ENCODE data around the gene ITIH4. TPM values are rescaled to one million over a fixed set of nuclear protein-coding genes. Genes with fewer than 3 reads are reported as not detected.

ITIH4 gene
- total RNA-seq, 1 donor, result 1.3 TPM

DNA sequence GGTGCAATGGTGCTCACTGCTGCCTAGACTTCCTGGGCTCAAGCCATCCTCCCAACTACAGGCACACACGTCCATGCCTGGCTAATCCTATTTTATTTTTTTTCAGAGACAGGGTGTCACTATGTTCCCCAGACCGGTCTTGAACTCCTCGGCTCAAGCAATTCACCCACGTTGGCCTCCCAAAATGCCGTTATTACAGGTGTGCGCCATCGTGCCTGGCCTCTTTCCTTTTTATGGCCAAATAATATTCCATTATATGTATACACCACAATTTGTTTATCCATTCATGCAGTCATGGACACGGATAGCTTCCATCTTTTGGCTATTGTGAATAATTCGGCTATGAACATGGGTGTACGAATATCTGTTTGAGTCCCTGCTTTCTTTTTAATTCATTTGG lies 58.8 kb downstream of the ITIH4 start:
- TF ChIP-seq, protein P1, sequence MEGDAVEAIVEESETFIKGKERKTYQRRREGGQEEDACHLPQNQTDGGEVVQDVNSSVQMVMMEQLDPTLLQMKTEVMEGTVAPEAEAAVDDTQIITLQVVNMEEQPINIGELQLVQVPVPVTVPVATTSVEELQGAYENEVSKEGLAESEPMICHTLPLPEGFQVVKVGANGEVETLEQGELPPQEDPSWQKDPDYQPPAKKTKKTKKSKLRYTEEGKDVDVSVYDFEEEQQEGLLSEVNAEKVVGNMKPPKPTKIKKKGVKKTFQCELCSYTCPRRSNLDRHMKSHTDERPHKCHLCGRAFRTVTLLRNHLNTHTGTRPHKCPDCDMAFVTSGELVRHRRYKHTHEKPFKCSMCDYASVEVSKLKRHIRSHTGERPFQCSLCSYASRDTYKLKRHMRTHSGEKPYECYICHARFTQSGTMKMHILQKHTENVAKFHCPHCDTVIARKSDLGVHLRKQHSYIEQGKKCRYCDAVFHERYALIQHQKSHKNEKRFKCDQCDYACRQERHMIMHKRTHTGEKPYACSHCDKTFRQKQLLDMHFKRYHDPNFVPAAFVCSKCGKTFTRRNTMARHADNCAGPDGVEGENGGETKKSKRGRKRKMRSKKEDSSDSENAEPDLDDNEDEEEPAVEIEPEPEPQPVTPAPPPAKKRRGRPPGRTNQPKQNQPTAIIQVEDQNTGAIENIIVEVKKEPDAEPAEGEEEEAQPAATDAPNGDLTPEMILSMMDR (IDR thresholded peaks at IDR 0.05; ENCODE audit: insufficient read depth, low read depth, low read length), result no peak
- no peak overlapping the region for H3K4me3 ChIP-seq (ENCODE audit: low read depth, low read length)
- DNase-seq (ENCODE audit: low read depth), result no peak

DNA sequence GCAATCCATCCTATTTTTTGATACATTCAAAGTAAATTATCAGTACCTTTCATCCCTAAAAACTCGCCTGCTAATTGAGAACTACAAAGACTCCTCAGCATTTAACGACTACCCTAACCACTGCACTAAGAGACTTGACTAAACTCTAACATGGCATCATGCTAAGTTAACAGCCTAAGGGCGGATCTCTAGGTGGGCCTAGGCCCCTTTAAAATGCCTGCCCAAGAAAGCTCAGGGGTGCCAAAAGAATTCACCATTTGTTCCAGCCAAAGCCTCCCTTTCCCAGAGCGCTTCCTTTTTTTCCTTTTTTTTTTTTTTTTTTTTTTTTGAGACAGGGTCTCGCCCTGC lies 59.2 kb downstream of the ITIH4 start:
- TF ChIP-seq, protein P1 (IDR thresholded peaks at IDR 0.05; ENCODE audit: insufficient read depth, low read depth, low read length), result no peak
- H3K4me3 ChIP-seq (ENCODE audit: low read depth, low read length), result peak overlapping the region; percentile 93
- no peak for DNase-seq (ENCODE audit: low read depth)

DNA sequence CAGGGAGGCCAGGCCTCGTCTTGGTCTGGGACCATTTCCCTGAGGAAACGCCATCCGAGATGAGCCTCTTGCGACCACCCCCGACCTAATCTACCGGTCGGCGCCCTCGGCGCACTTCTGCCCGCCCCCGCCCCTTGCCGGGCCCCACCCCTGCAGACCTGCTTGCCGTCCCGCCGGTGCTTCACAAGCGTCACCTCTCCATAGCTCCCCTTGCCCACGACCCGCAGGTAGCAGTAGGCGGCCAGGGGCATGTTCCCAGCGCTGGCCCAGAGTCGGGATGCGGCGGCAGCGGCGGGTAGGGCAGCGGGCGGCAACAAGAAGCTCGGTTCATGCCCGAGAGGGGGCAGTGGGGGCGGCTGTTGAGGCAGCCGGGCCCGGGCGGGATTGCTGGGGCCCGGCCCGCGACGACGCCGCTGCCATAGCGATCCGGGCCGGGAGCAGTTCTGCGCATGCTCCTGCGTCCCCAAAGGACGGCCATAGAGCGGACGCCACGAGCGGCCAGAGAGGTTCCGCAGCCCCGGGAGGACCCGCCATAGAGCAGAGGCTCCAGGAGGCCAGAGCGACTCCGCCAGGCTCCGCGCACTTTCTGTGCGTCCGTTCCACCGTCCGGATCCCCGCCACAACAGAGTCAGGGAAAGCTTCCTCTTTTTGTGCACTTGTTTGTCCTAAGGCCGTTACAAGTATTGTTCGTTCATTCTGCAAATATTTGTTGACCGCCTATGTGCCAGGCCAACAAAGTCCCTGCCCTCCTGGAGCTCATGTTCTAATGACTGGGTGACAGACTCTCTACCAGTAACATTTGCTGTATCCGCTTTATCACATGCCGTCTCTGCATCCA lies 59.8 kb downstream of the ITIH4 start, which contains the start of gene NEK4:
Gene NEK4, minus strand, starts transcription at position 445 of the 838 bp plus-strand sequence. Its CDS starts 194 bp downstream, at position 251.
- H3K4me3 ChIP-seq (ENCODE audit: low read depth, low read length), result peak within 1 kb of the TSS; percentile 93
- TF ChIP-seq, protein P1 (IDR thresholded peaks at IDR 0.05; ENCODE audit: insufficient read depth, low read depth, low read length), result peak; percentile 10
- DNase-seq (ENCODE audit: low read depth), result peak; percentile 86

DNA sequence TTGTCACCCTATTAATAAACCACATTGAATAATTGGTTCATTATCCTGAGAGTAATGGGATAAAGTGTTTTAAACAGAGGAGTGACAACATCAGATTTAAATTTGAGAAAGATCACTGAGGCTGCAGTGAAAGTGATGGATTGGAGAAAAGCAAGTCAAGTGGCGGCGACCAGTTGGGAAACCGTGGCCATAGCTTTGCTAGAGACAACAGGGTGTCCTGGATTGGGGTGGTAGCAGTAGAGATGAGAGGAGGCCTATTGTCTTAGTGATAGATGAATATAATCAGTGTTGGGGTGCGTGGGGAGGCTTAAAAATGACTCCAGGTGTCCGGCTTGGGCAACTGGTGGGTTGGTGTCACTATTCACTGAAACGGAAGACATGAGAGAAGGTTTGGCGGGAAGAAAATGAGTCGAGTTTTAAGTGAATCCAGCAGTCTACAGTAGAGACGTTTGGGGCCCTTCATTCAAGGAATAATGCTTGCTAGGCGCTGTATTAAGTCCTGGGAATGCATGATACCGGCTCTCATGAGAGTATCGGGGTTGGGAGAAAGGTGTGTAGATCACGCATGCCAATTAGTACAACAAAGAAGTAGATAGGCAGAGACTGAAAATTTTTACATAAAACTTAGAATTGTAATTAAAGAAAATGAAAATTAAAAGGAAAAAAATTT lies 60.6 kb downstream of the ITIH4 start:
- DNase-seq (ENCODE audit: low read depth), result no peak
- H3K4me3 ChIP-seq (ENCODE audit: low read depth, low read length), result peak overlapping the region; percentile 93
- TF ChIP-seq, protein P1 (IDR thresholded peaks at IDR 0.05; ENCODE audit: insufficient read depth, low read depth, low read length), result no peak

DNA sequence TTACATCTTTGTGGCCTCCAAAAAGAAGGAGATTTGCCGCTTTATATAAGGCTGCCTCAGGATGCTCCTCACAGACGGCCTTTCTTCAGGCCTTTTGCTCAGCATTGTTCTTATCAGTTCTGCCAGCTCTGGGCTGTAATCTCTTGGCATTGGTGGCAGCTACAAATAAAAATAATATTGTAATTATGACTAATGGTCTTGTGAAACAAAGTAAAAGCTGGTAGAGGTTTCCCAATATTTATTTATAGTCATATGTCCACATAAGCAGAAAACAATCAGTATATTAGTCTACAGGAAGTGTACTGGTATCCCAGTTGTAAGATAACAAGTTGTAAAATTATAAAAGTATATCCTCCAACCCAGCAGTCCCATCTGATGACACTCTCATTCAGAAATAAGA lies 67.0 kb downstream of the ITIH4 start:
- H3K4me3 ChIP-seq (ENCODE audit: low read depth, low read length), result no peak overlapping the region
- peak; percentile 19 for DNase-seq (ENCODE audit: low read depth)
- TF ChIP-seq, protein P1 (IDR thresholded peaks at IDR 0.05; ENCODE audit: insufficient read depth, low read depth, low read length), result no peak

Small RNA genes within 50 kb of the gene (small RNA-seq; reads per million reads assigned to genes)
- gene MIR8064, result not detected
- gene MUSTN1, result not detected

Other genes starting within 250 kb of the ITIH4 start
- 74.3 and 87.6 TPM in 2 replicates for gene PBRM1, start 144.8 kb downstream of the ITIH4 start, total RNA-seq
- 114 and 130 TPM in 2 replicates for gene GNL3, start 144.6 kb downstream of the ITIH4 start, total RNA-seq
- 84.1 and 108 TPM in 2 replicates for gene GLT8D1, start 124.9 kb downstream of the ITIH4 start, total RNA-seq
- 66.9 and 77.0 TPM in 2 replicates for gene SPCS1, start 124.6 kb downstream of the ITIH4 start, total RNA-seq
- 28.1 and 33.2 TPM in 2 replicates for gene NEK4, start 59.7 kb downstream of the ITIH4 start, total RNA-seq
- not detected in 2 replicates for gene ITIH1, start 53.1 kb downstream of the ITIH4 start, total RNA-seq
- 1.6 and 8.2 TPM in 2 replicates for gene ITIH3, start 35.9 kb downstream of the ITIH4 start, total RNA-seq
- gene MUSTN1, start 4.3 kb upstream of the ITIH4 start, total RNA-seq, result not detected in 2 replicates
- gene STIMATE, start 66.9 kb upstream of the ITIH4 start, total RNA-seq, result 12.6 and 15.1 TPM in 2 replicates
- 3.9 and 4.8 TPM in 2 replicates for gene SFMBT1, start 215.4 kb upstream of the ITIH4 start, total RNA-seq

All from fibroblast of villous mesenchyme (primary cell).